ENCODE measurements around the gene TRNAU1AP.

DNA sequence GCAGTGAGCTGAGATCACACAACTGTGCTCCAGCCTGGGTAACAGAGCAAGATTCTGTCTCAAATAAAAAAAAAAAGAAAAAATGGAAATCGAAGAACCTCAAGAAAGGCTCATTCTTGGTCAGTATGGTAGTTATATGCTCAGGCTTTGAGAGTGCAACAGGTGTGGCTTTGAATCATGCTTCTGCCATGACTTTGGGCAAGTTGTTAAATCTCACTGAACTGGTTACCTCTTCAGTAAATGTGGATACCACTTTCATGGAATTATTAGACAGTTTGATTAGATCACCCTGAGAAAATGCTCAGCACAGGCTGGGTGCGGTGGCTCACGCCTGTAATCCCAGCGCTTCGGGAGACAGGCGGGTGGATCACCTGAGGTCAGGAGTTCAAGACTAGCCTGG is 12.8 kb downstream of the TRNAU1AP start:
- TF ChIP-seq CTCF (IDR thresholded peaks at IDR 0.05): no peak
- TF ChIP-seq EP300 (IDR thresholded peaks at IDR 0.05): no peak
